GM18505 (cell line): ENCODE data around the gene AOAH.

ENCODE experiments used
- ATAC-seq: cut with Tn5 transposase; IDR thresholded peaks from one replicate; pipeline ENCODE4 v1.9.1; 2021; ENCODE audit not compliant: unreplicated experiment
- POLR2A ChIP-seq: IDR thresholded peaks from 4 replicates; pipeline ENCODE4 v1.6.1; 2011; ENCODE audit warnings: borderline replicate concordance; ENCODE audit not compliant: insufficient read depth, insufficient read length; ENCODE audit errors: extremely low read depth

AOAH gene

DNA sequence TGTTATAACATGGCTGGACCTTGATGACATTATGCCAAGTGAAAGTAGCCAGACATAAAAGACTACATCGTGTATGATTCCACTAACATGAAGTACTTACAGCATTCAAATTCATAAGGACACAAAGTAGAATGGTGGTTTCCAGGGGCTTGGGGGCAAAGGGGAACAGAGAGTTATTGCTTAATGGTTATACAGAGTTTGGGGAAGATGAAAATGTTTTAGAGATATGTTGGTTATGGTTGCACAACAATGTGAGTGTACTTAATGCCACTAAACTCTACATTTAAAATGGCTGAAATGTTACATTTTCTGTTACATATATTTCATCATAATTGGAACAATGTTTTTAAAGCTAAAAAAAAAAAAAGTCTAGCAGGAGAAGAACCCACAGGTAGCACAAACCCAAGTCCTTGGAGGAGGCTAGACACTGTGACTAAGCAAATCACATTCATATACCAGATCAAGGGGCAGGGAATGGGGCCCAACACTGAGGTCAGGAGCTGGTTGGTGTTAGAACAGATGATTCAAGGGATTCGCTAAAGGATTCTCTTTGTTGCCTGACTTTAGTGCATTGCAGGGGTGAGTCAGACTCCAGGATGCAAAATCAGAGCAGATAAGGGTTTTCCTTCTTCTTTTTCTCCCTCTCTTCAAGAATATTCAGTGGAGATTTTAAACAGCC, 25.1 kb upstream of the AOAH start:
- ATAC-seq: no peak

DNA sequence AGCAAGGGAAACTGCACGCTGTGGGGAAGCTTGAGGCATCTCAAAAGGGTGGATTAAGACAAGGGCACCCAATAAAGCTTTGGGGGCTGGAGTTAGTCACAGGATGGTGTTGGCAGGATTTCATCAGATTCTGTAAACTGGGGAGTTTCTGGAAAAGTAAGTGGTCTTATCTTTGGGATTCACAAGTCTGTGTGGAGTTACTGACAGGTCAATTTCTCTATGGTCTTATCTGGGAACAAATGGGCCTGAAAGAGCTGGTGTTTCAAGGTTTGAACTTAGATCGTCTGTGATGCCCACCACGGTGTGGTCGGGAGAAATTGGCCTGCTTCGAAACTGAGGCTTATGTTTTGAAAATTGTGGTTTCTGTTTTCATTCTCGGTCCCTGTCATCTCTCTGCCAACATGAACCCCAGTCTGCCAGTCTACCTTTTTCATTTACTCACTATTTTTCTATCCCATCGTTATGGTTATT, 23.8 kb upstream of the AOAH start:
- TF ChIP-seq POLR2A: no peak
- no peak for ATAC-seq

More for the DNA sequence above, 25.1 kb upstream of the AOAH start:
- TF ChIP-seq POLR2A: no peak

DNA sequence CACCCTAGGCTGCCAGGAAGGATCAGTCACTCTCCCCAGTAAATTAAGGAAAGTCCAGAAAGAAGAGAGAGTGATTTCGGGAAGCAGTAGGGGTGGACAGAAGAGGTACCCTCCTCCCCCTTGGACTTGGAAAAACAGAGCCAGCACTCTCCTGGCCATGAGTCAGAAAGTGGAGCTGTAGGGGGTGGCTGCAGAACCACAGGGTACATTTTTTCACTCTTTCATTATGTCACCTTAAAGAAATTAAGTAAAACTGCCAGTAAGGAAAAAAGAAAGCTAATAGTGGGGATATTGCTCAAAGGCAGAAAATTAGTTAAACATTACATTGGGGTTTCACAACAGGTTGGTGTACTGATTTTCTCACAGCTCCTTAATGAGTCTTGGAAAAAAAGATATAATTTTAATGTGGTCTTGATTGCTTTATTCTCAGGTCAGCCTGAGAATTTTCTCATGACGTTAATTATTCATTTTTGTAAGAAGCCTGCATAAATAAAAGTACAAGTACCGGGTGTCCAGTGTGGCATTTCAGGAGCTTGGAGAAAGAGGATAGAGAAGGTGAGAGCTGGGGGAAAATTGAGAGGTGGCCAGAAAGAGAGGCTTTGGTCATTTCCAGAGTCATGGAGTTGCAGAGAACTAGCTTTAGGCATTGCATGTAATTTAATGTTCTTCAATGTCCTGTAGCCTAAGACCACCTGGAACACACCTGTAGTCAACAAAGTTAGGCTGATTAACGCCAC, 23.2 kb upstream of the AOAH start:
- no peak for ATAC-seq
- no peak for TF ChIP-seq POLR2A

DNA sequence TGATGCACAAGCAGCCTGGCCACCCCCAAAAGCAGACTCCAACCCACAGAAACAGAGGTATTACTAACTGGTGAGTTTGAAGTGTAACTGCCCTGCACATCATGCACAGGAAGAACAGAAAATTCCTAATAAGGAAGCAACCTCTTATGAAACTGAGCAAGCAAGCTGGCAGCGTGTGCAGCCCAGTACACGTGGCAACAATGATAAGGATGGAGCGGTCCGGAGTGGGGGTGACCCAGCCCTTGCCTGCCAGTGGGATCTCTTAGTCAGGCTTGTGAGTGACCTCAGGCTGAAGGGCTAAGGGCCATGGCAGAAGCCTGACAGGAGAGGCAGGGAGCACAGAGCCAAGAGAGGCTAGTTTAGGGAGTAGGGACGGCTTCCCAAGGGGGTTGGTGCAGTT, 22.1 kb upstream of the AOAH start:
- no peak for TF ChIP-seq POLR2A
- no peak for ATAC-seq

DNA sequence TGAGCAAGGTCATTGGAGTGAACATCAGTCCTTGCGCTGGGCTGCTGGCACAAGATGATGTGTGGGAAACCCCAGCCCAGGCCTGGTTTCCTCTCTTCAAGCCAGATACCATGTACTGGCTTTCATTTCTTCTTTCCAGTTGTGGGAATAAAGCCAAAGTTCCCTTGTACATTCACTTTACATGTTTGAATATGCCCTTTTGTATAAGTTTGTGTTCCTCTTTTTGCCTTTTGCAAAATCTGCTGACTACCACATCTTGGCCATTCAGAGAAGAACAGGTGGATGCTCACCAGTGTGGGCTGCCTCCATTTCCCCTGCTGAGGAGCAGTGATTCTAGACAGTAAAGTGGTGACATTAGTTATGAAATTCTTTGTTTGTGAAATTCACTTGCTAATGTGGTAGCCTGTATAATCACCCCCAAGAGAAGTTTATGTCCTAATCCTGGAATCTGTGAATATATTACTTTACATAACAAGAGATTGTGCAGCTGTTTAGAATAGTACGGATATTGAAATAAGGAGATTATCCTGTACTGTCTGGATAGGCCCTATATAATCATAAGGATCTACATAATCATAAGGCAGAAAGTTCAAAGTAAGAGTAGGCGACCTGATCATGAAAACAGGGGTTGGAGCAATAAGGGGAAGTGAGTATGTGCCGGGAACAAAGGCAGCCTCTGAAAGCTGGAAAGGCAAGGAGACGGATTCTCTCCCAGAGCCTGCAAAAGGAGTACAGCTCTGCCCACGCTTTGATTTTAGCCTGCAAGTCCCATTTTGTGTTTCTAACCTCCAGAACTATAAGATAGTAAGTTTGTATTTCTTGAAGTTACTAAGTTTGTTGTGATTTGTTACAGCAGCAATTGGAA, 18.8 kb upstream of the AOAH start:
- TF ChIP-seq POLR2A: no peak
- ATAC-seq: no peak

DNA sequence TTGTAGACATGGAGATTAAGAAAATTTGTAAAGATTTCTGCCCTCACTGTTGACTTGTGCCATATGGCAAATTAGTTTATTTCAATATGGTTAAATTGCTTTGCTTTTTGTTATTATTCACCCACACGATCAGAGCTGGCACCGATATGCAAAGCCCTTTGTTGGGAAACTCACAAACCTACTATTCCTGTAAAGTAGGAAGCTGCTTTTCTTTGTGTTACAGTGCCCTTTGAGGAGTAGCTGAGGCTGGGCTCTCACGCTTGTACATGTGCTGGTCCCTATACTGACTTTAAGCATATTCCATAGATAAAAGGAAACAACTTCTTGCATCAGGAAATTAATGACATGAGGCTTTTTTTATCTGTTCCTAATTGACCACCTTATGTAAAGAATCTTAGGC, 17.6 kb upstream of the AOAH start:
- TF ChIP-seq POLR2A: no peak
- no peak for ATAC-seq

DNA sequence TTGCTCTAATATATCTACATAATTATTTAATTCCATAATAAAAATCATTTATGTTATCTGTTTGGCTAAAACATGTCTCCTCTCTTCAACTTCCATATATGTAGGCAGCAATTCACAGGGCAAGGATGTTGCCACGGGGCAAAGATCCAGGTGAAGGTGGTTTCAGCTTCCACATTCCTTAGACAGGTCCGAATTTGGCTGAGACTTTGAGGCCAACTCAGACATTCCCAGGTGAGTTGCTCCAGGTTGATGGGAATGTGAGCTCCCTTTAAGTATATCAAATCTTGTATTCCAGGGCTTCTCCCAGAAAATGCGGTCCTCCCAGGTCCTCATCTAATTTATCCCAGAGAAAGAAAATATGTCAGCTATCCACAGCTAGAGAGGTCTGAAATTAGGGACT, 15.1 kb upstream of the AOAH start:
- no peak for ATAC-seq
- no peak for TF ChIP-seq POLR2A

DNA sequence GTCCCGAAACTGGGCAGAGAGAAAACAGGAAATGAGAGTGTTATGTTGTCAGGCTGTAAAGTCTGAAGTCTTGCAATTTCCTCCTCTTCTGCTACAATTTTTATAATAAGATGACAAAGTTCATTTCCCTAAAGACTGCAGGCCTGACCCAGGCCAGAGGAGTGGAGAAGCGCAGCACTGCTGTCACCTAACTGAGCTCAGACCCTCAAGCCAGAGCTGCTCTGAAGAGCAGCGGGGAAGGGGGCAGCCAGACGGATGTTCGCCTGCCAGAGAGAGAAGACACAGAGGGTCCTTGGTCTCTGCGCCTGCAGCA, 12.6 kb upstream of the AOAH start:
- no peak for TF ChIP-seq POLR2A
- peak; percentile 89 for ATAC-seq

DNA sequence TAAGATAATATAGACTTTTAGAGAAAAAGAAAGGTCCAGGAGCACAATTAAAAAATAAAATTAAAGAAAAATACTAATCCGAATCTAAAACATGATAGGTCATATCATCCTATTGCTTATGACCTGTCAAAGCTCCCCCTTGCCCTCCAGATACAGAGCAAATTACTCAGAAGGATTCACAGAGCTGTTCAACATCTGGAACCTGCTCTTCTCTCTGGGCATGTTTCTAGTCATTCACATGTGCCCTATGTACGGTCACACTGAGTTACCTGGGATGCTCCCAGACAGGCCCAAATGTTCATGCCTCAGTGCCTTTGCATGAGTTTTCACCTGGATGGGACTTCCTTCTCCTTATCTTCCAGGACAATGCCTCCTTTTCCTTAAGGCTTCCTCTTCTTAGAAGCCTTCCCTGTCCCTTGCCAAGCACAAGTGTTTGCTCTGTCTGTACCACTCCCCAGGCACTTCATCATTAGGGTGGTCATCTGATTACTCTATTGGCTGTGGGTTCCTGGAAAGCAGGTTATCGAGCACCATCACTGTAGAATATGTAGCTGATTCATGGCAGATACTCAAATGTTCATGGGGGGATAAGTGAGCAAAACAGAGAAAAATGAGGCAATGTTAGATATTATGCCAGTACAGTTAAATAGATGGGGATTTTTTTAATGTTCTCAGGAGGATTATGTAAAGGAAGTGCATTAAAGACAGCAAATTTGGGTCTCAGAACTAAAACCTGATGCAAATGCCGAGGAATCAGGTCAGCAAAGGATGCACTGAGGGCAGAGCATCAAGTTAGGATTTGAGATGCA, 12.0 kb upstream of the AOAH start:
- peak; percentile 31 for ATAC-seq
- no peak for TF ChIP-seq POLR2A

DNA sequence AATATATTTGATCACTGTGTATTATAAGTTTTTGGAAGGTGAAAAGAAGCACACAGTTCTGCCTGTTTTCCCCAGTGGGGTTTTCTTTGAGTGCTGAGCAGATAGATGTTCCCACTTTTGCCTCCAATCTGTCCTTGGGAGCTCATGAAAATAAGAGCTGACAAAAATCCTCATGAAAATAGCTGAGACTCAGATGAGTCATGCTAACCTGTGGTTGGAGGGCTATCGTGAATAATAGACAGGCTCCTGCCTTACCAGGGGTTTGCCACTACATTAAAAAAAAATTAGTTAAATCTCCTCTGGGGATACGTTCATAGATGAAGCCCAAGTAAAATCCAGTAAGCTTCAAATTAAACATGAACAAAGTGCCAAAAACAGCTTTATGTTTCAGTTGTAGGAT, 10.9 kb upstream of the AOAH start:
- ATAC-seq: no peak
- no peak for TF ChIP-seq POLR2A

DNA sequence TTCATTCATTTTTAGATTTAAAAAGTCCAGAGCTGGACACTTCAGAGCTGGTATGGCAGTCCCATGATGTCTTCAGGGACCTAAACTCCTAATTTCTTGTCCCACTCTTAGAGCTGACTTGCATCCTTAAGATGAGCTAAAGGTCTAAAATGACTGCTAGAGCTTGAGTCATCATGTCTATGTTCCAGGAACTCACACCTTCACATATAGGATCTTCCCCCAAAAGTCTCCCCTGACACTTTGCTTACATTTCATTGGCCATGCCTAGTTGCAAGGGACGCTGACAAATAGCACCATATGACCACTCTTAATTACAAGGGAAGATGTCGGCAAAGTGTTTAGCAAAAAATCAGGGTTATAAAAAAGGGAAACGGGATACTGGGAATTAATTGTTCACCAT, 10.4 kb upstream of the AOAH start:
- no peak for TF ChIP-seq POLR2A
- no peak for ATAC-seq

DNA sequence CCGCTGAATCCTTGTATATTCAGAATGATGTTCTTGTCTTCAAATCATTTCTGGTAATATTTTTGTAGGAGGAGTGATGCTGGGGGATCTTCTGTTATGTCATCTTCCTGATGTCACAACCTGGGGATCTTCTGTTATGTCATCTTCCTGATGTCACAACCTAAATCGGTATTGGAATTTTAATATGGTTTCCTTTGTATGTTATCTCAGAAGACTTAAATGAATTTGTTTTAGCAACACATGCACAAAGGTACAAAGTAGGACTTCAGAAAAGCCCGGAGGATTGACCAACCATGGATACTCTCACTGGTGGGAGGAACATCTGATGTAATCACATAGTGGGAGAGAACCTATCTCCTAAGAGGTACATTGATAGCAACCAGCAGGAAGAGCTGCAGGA, 9.1 kb upstream of the AOAH start:
- no peak for TF ChIP-seq POLR2A
- ATAC-seq: no peak

DNA sequence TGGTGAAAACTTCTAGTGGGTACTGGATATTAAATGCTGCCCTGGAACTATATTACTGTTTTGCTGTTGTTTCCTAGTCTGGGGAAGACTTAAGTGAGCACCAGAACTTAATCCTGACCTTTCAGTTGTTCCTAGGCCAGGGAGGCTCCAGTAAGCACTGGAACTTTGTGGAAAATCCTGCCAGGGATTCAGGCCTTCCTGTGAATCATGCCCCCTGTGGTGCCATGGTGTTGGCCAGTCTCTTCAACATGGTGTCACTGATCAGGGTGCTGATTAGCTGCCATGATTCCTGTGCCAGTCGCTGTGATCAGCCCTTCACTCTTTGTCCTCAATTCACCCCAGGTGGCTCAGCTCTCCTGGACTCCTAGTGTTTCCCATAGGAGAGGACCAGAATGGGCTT, 8.5 kb upstream of the AOAH start:
- TF ChIP-seq POLR2A: no peak

More for the DNA sequence above, 8.5 kb upstream of the AOAH start:
- ATAC-seq: no peak
